ENCODE data around the gene FYB1.
A peak's percentile ranks its signal among the peaks of the same experiment; 100 is the strongest.

Gene FYB1

DNA sequence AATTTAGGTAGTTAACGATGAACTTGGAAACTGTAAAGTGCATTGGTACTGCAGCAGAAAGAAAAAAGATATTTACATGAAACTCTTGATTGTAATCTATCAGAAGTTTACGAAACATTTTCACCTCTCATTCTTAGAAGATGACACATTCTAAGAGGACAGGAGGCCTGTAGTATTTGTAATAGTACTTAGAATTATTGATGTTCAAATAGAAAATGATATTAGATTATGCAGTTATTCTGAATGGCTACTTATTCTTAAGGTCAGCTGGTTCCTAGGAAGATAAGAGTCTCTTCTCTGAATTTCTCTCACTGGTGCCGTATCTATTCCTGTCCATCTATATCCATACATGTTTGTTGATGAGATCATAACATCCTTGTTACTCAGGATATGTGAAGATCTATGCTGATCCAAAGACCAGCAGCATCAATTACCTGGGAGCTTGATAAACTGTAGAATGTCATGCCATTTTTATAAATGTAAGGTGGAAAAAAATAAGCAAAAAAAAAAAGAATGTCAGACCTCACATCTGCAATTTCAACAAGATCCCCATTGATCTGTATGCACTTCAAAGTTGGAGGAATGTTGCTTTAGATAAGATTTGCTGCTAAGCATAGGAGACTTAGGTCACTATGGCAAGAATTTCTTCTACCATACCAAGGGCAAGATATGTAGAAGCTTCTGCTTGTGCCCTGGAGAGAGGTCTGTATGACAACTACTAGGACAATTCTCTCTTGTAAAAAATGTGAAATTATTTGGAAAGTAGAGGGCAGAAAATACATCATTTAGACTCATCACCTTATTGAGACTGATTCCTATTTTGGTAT is 102.8 kb downstream of the FYB1 start:
- DNase-seq, result no peak

- DNase-seq, result no peak
Measured at GRCh38 chr5:39115644-39116343, 103.6 kb downstream of the FYB1 start.

GRCh38 chr5:39114155-39114554 is 105.2 kb downstream of the FYB1 start:
- DNase-seq, result no peak

GRCh38 chr5:39113354-39113953 is 105.9 kb downstream of the FYB1 start:
- no peak for DNase-seq

GRCh38 chr5:39109606-39110005 is 109.8 kb downstream of the FYB1 start:
- DNase-seq, result no peak

DNA sequence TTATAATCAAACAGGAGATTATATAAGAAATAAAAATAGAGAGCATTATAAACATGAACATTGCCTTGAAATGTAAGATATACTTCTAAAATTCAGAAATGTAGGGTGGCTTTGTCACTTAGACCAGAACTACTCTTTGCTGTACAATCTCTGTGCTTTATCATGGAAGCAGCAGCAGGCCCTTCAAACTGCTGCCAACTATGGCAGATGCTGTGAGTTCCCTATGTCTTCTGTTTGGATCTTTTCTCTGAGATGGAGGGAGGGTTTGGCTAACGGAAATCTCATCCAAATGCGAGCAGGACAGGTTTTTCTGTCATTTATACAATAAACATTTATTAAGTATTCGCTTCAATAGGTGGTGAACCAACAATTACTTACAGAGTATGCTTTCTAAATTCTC is 110.4 kb downstream of the FYB1 start:
- no peak for DNase-seq

DNA sequence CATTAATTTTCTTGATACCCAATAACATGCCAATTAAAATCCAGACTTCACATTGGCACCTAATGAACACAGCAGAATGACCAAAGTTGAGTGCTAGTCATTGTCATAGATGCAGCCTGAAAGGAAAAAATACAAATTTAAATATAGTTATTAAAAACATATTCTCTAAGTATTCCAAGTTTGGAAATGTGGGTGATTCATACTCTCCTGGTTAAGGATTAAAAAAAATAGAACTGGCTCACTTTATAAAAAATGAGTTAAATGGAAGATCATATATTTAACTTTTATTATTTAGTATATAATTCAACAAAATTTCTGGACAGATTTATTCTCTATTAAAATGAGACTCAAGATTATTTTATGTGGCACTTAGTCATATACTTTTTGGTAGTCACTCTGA is 112.0 kb downstream of the FYB1 start:
- DNase-seq, result no peak

- DNase-seq, result no peak
Measured at GRCh38 chr5:39106322-39106721, 113.0 kb downstream of the FYB1 start.

DNA sequence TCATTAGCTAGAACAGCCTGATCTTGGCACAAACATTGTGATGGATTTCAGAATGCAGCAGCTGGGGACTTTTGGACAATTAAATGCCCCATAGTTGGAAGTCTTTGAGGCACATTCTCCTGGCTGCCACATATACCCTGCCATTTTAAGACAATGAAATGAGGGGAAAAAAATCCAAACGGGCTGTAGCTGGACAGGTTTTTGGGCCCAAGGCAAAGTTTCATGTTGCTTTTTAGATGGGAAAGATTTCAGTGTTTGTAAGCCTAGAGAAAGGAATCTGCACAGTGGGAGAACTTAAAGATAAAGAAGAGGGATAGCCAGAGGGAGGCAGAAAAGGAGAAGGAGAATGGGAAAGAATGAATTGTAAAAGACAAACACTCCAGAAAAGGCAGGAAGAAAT is 115.1 kb downstream of the FYB1 start:
- DNase-seq, result no peak

DNA sequence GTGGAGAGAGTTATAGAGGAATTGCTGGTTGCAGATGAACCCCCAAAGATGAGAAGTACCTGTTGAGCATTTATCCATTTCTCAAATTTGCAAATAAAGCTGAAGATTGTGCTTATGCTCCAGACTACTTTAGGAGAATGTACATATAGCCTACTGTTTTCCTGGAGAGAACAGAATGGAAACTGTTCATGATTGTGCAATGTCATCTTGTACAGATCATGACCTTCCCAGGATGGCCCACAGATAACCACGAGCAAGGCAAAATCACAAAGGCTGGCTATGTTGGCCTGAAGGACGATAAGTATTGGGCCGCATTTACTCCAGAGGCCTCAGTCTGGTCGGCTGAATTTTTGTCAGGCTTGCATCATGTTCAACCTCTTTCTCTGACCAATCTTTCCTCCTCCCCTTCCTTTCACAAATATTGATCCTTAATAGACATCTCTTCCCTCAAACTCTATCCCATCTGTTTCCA is 116.6 kb downstream of the FYB1 start:
- no peak for DNase-seq

GRCh38 chr5:39100851-39101396 is 118.4 kb downstream of the FYB1 start:
- DNase-seq, result no peak

- DNase-seq, result no peak
Measured at GRCh38 chr5:39100301-39100850, 119.0 kb downstream of the FYB1 start.

GRCh38 chr5:39099831-39100230 is 119.5 kb downstream of the FYB1 start:
- no peak for DNase-seq

DNA sequence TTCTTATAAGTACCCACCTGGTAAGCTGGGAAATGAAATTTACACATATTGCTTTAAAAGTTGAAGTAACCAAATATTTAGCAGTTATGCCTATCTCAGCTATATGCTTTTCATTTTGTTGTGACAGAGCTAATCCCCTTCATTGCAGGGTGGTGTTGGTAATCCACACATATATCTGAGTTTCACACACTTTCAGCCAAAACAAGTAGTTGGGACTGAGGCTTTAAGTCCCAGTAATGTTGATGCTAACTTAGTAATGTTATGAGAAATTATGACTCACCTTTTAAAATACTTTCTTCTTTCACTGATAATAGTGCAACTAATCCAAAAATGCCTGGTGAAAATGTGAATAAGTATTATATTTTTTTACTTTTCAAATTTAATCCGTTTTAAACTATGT is 126.0 kb downstream of the FYB1 start:
- no peak for DNase-seq

- no peak for DNase-seq
Measured at GRCh38 chr5:39092581-39093351, 126.6 kb downstream of the FYB1 start.

DNA sequence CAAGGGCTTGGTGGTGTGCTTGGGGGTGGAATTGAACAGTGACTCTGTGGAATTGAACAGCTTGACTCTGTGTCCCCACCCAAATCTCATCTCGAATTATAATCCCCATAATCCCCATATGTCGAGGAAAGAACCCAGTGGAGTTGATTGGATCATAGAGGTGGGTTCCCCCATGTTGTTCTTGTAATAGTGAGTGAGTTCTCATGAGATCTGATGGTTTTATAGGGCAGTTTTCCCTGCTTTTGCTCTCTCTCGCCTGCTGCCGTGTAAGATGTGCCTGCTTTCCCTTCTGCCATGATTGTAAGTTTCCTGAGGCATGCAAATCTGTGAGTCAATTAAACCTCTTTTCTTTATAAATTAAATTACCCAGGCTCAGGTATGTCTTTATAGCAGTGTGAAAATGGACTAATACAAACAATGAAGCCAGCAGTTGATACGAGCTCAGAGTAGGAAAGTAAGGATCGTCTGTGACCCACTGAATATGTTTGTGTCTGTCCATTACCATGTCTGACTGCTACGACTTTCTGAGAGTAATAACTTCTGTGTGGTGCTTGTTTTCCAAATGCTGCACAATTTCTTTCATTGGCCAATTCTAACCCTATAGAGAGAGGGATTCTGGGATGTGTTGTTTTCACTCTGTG is 127.3 kb downstream of the FYB1 start:
- no peak for DNase-seq

- no peak for DNase-seq
Measured at GRCh38 chr5:39083968-39084367, 135.4 kb downstream of the FYB1 start.

- no peak for DNase-seq
Measured at GRCh38 chr5:39082995-39083394, 136.4 kb downstream of the FYB1 start.

GRCh38 chr5:39080597-39081204 is 138.7 kb downstream of the FYB1 start:
- DNase-seq, result peak in 2 of 5 donors; percentile 7 to 60

GRCh38 chr5:39080168-39080567 is 139.2 kb downstream of the FYB1 start:
- DNase-seq, result no peak

DNA sequence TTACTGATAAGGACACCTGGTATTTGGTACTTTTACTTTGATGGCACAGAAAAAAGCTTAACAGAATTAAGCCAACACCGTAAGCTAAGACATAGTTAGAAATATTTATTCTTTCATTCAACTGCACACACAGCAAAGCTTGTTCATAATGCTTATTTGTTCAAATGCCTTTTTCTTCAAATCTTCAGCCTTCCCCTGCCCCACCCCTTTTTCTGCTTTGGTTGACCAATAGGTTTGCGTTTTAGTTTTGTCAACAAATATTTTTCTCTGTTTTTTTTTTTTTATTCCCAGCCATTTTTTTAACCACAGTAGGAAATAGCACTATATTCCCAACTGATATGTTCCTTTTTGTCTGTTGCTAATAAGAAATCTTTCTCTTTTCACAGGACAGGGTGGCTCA is 140.2 kb downstream of the FYB1 start:
- DNase-seq, result no peak

Data from T-helper 1 cell (primary cell).